ENCODE measurements around the gene TBK1. TPM values are rescaled to one million over a fixed set of nuclear protein-coding genes. Genes with fewer than 3 reads are reported as not detected.

Gene TBK1
- total RNA-seq, 1 experiment from 2014 or later: 26.2 TPM

- Histone ChIP-seq H2AFZ (peak overlapping the region; percentile 39; the same call in 1 of the 2 replicates), H3K9me3 (ENCODE audit: insufficient read depth, low read depth) (no peaks in the 10 kb centered on the region), H3K9me2 (ENCODE audit: insufficient read depth) (no peaks in the 10 kb centered on the region), H3K4me2 (no peak overlapping the region), H3K79me2 (ENCODE audit: low read depth) (no peaks in the 10 kb centered on the region), H3K4me1 (replicated peaks; ENCODE audit: insufficient read depth) (no peaks in the 10 kb centered on the region), H3F3A (ENCODE audit: insufficient read depth, low read depth) (no peaks in the 10 kb centered on the region), H3K27me3 (ENCODE audit: insufficient read depth, low read depth) (no peaks in the 10 kb centered on the region), H3K4me3 (no peak overlapping the region), H3K27ac (no peak overlapping the region), H4K20me1 (ENCODE audit: insufficient read depth) (no peaks in the 10 kb centered on the region), H3K36me3 (ENCODE audit: low read depth) (no peaks in the 10 kb centered on the region)
- DNase-seq: no peak
- CTCF ChIA-PET: no interaction called here
- intact Hi-C loops (cut with micrococcal nuclease; ENCODE audit: unreplicated experiment): no loop called here
- TF ChIP-seq, protein P1, sequence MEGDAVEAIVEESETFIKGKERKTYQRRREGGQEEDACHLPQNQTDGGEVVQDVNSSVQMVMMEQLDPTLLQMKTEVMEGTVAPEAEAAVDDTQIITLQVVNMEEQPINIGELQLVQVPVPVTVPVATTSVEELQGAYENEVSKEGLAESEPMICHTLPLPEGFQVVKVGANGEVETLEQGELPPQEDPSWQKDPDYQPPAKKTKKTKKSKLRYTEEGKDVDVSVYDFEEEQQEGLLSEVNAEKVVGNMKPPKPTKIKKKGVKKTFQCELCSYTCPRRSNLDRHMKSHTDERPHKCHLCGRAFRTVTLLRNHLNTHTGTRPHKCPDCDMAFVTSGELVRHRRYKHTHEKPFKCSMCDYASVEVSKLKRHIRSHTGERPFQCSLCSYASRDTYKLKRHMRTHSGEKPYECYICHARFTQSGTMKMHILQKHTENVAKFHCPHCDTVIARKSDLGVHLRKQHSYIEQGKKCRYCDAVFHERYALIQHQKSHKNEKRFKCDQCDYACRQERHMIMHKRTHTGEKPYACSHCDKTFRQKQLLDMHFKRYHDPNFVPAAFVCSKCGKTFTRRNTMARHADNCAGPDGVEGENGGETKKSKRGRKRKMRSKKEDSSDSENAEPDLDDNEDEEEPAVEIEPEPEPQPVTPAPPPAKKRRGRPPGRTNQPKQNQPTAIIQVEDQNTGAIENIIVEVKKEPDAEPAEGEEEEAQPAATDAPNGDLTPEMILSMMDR (conservative IDR thresholded peaks at IDR 0.05): no peak
- no peak for TF ChIP-seq EZH2 (IDR thresholded peaks at IDR 0.05; ENCODE audit: low read depth)
- no TSS peak for BruUV-seq (replicated peaks)
- POLR2A ChIA-PET (ENCODE audit: unreplicated experiment): interaction anchor here (0.5 kb wide), 1 partner anchor 59 kb away, joined by 4 read pairs; no protein-coding TSS in a partner anchor
These were observed 79.9 kb downstream of the TBK1 start for GRCh38 chr12:64531665-64532334.

GRCh38 chr12:64532734-64533351 is 80.9 kb downstream of the TBK1 start:
- H3K4me1 ChIP-seq (replicated peaks; ENCODE audit: insufficient read depth): no peaks in the 10 kb centered on the region
- POLR2A ChIA-PET (ENCODE audit: unreplicated experiment): no interaction called here
- no peak overlapping the region for H3K4me2 ChIP-seq
- no peaks in the 10 kb centered on the region for H3K9me2 ChIP-seq (ENCODE audit: insufficient read depth)
- no peaks in the 10 kb centered on the region for H3K27me3 ChIP-seq (ENCODE audit: insufficient read depth, low read depth)
- intact Hi-C loops (cut with micrococcal nuclease; ENCODE audit: unreplicated experiment): no loop called here
- no peaks in the 10 kb centered on the region for H3F3A ChIP-seq (ENCODE audit: insufficient read depth, low read depth)
- no peaks in the 10 kb centered on the region for H3K36me3 ChIP-seq (ENCODE audit: low read depth)
- DNase-seq: no peak
- no peak overlapping the region for H3K27ac ChIP-seq
- CTCF ChIA-PET: no interaction called here
- no TSS peak for BruUV-seq (replicated peaks)
- H3K4me3 ChIP-seq: no peak overlapping the region
- H3K79me2 ChIP-seq (ENCODE audit: low read depth): no peaks in the 10 kb centered on the region
- no peaks in the 10 kb centered on the region for H4K20me1 ChIP-seq (ENCODE audit: insufficient read depth)
- H2AFZ ChIP-seq: no peak overlapping the region
- no peak for TF ChIP-seq EZH2 (IDR thresholded peaks at IDR 0.05; ENCODE audit: low read depth)
- TF ChIP-seq, protein P1 (conservative IDR thresholded peaks at IDR 0.05): no peak
- H3K9me3 ChIP-seq (ENCODE audit: insufficient read depth, low read depth): no peaks in the 10 kb centered on the region

GRCh38 chr12:64534672-64535199 is 82.8 kb downstream of the TBK1 start:
- no peaks in the 10 kb centered on the region for H3K36me3 ChIP-seq (ENCODE audit: low read depth)
- POLR2A ChIA-PET (ENCODE audit: unreplicated experiment): interaction anchor here (0.6 kb wide), 2 partner anchors 40 to 62 kb away, joined by 3 to 9 read pairs; no protein-coding TSS in a partner anchor
- CTCF ChIA-PET: no interaction called here
- no peaks in the 10 kb centered on the region for H3K4me1 ChIP-seq (replicated peaks; ENCODE audit: insufficient read depth)
- no peak overlapping the region for H3K4me2 ChIP-seq
- no TSS peak for BruUV-seq (replicated peaks)
- no peaks in the 10 kb centered on the region for H3K9me2 ChIP-seq (ENCODE audit: insufficient read depth)
- no peak overlapping the region for H2AFZ ChIP-seq
- no peak for TF ChIP-seq EZH2 (IDR thresholded peaks at IDR 0.05; ENCODE audit: low read depth)
- TF ChIP-seq, protein P1 (conservative IDR thresholded peaks at IDR 0.05): no peak
- H3K27me3 ChIP-seq (ENCODE audit: insufficient read depth, low read depth): no peaks in the 10 kb centered on the region
- no peaks in the 10 kb centered on the region for H4K20me1 ChIP-seq (ENCODE audit: insufficient read depth)
- H3K27ac ChIP-seq: no peak overlapping the region
- no peaks in the 10 kb centered on the region for H3F3A ChIP-seq (ENCODE audit: insufficient read depth, low read depth)
- H3K9me3 ChIP-seq (ENCODE audit: insufficient read depth, low read depth): no peaks in the 10 kb centered on the region
- H3K4me3 ChIP-seq: no peak overlapping the region
- no peaks in the 10 kb centered on the region for H3K79me2 ChIP-seq (ENCODE audit: low read depth)
- intact Hi-C loops (cut with micrococcal nuclease; ENCODE audit: unreplicated experiment): no loop called here
- DNase-seq: no peak
